H1 (cell line): Measurements from ENCODE around the gene OLFML2A.

Source experiments
- CBX8 ChIP-seq: fragments of 300-800, 300-1000 bp; sonication (generic); IDR thresholded peaks from 2 replicates; pipeline ENCODE4 v1.7.1; 2016; ENCODE audit warnings: low read depth, low read length, borderline replicate concordance
- EP300 ChIP-seq, 2 experiments: IDR thresholded peaks; 1 replicate in 1 of 2; 2 replicates in 1 of 2; pipeline ENCODE4 v1.6.1; 2011 to 2012; ENCODE audit warnings: low read depth in 2 of 2, low read length in 2 of 2, mild to moderate bottlenecking in 2 of 2, borderline replicate concordance in 1 of 2, inconsistent platforms in 1 of 2, moderate library complexity in 1 of 2
- JUN ChIP-seq: IDR thresholded peaks from 2 replicates; pipeline ENCODE4 v1.6.1; 2011; ENCODE audit warnings: low read depth, mild to moderate bottlenecking, improper control_type of control experiment, low read length
- JUND ChIP-seq: IDR thresholded peaks from 2 replicates; pipeline ENCODE4 v1.6.1; 2011; ENCODE audit warnings: mild to moderate bottlenecking, improper control_type of control experiment, low read length
- POLR2A ChIP-seq, 2 experiments: IDR thresholded peaks; 1 replicate in 1 of 2; 2 replicates in 1 of 2; pipeline ENCODE4 v1.6.1; 2011; ENCODE audit warnings: low read depth in 2 of 2, low read length in 2 of 2, mild to moderate bottlenecking in 2 of 2; ENCODE audit errors: control extremely low read depth in 1 of 2
- POLR2AphosphoS5 ChIP-seq: IDR thresholded peaks from 2 replicates; pipeline ENCODE4 v1.6.1; 2011; ENCODE audit warnings: low read depth, low read length
- TAF1 ChIP-seq: IDR thresholded peaks from 2 replicates; pipeline ENCODE4 v1.6.1; 2011; ENCODE audit warnings: mild to moderate bottlenecking, low read depth, low read length
- ZNF274 ChIP-seq: IDR thresholded peaks from 2 replicates; pipeline ENCODE4 v1.7.0; 2012; ENCODE audit warnings: low read length, borderline replicate concordance; ENCODE audit errors: extremely low read depth
- TF ChIP-seq, protein P1 (sequence below), 3 experiments: IDR thresholded peaks; 1 replicate in 2 of 3; 2 replicates in 1 of 3; pipeline versions ENCODE4 v1.5.1 to v1.6.1; 2011; ENCODE audit warnings: low read length in 3 of 3, mild to moderate bottlenecking in 3 of 3, inconsistent platforms in 2 of 3, low read depth in 1 of 3, moderate library complexity in 1 of 3; ENCODE audit not compliant: insufficient read depth in 1 of 3; ENCODE audit errors: control extremely low read depth in 1 of 3
- TF ChIP-seq, protein P2 (sequence below): IDR thresholded peaks from 2 replicates; pipeline ENCODE4 v1.6.1; 2012; ENCODE audit warnings: inconsistent platforms

DNA sequence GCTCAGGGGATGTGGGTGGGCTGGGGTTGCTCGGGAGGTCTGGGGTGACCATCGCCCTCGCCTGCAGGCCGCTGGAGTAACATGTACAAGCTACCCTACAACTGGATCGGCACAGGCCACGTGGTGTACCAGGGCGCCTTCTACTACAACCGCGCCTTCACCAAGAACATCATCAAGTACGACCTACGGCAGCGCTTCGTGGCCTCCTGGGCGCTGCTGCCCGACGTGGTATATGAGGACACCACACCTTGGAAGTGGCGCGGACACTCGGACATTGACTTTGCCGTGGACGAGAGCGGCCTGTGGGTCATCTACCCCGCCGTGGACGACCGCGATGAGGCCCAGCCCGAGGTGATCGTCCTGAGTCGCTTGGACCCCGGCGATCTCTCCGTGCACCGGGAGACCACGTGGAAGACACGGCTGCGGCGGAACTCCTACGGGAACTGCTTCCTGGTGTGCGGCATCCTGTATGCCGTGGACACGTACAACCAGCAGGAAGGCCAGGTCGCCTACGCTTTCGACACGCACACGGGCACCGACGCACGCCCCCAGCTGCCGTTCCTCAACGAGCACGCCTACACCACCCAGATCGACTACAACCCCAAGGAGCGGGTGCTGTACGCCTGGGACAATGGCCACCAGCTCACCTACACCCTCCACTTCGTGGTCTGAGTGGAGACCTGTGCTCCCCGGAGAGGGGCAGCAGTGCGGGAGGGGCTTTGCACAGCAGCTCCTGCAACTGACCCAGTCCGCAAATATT is 33.0 kb downstream of the OLFML2A start:
- TF ChIP-seq TAF1, result no peak
- no peak for TF ChIP-seq EP300 (IDR thresholded peaks at IDR 0.05; ENCODE audit: borderline replicate concordance in 1 of 2, low read depth in 2 of 2, low read length in 2 of 2)
- TF ChIP-seq POLR2A (IDR thresholded peaks at IDR 0.05; ENCODE audit: control extremely low read depth in 1 of 2, low read depth in 2 of 2, low read length in 2 of 2), result no peak
- no peak for TF ChIP-seq JUND
- TF ChIP-seq, protein P1, sequence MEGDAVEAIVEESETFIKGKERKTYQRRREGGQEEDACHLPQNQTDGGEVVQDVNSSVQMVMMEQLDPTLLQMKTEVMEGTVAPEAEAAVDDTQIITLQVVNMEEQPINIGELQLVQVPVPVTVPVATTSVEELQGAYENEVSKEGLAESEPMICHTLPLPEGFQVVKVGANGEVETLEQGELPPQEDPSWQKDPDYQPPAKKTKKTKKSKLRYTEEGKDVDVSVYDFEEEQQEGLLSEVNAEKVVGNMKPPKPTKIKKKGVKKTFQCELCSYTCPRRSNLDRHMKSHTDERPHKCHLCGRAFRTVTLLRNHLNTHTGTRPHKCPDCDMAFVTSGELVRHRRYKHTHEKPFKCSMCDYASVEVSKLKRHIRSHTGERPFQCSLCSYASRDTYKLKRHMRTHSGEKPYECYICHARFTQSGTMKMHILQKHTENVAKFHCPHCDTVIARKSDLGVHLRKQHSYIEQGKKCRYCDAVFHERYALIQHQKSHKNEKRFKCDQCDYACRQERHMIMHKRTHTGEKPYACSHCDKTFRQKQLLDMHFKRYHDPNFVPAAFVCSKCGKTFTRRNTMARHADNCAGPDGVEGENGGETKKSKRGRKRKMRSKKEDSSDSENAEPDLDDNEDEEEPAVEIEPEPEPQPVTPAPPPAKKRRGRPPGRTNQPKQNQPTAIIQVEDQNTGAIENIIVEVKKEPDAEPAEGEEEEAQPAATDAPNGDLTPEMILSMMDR (IDR thresholded peaks at IDR 0.05; ENCODE audit: control extremely low read depth in 1 of 3, insufficient read depth in 1 of 3, low read depth in 1 of 3, low read length in 3 of 3), result no peak
- no peak for TF ChIP-seq JUN
- TF ChIP-seq CBX8, result no peak
- no peak for TF ChIP-seq ZNF274
- no peak for TF ChIP-seq POLR2AphosphoS5
- TF ChIP-seq, protein P2, sequence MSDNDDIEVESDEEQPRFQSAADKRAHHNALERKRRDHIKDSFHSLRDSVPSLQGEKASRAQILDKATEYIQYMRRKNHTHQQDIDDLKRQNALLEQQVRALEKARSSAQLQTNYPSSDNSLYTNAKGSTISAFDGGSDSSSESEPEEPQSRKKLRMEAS, result no peak
